HG02840 (cell line): ENCODE data around the gene CDKN1C.

Experiments used
- ATAC-seq: cut with Tn5 transposase; IDR thresholded peaks from one replicate; pipeline ENCODE4 v1.9.1; 2021; ENCODE audit warnings: mild to moderate bottlenecking, moderate library complexity, moderate number of reproducible peaks; ENCODE audit not compliant: unreplicated experiment, low FRiP score

Gene CDKN1C

DNA sequence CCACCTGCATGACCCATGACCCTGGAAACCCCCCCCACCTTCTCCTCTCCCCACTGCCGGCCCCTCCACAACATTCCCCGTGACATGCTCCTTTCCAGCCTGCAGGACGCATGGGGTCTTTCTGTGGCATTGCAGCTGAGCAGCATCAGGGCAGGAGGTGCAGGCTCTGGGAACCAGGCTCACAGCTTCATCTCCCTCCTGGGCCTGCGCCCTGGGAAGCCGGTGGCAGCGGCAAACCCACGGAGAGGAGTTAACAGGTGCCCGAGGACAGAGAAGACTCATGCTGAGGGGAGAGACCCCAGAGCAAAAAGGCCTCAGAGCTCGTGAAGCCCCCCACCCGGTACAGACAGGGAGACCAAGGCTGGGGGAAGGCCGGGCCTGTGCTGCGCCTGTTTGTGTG lies 32.2 kb downstream of the CDKN1C start:
- no peak for ATAC-seq

DNA sequence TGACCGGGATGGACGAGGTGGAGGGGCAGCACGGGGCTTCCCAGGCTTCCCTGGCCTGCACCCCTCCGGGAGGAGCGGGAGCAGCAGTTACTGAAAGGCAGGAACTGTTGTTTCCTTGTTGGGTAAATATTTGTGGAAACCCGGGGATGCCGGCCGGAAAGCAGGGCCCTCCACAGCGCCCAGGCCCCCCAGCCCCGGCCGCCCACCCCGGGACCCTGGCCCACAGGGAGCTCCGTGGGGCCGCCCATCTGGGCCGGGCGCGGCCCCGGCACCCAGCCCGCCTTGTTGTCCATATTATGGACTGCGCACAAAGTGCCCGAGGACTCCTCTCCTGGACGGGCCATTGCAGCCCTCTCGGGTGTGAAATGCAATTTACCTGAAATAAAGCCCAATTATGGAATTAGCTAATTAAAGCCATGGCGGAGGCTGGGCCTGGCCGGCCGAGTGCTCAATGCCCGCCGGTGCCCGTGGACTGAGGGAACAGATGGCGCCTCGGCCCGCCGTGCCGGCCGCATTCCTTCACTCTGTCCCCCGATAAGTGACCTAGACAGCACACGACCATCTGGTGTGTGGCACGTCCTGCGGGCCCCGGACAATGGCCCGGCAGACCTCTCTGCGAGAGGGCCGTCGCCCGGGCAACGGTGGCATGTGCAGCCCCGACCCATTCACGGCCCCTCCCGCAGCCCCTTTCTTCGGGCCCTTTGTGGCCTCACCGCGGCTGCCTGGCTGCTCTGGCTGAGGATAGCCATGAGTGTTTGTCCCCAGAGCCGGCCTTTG lies 35.4 kb downstream of the CDKN1C start:
- ATAC-seq: no peak

DNA sequence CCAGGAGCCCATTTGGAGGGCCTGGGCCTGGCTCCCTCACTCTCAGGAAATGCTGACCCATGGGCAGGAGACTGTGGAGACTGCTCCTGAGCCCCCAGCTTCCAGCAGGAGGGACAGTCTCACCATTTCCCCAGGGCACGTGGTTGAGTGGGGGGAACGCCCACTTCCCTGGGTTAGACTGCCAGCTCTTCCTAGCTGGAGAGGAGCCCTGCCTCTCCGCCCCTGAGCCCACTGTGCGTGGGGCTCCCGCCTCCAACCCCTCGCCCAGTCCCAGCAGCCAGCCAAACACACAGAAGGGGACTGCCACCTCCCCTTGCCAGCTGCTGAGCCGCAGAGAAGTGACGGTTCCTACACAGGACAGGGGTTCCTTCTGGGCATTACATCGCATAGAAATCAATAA lies 37.1 kb downstream of the CDKN1C start:
- no peak for ATAC-seq

DNA sequence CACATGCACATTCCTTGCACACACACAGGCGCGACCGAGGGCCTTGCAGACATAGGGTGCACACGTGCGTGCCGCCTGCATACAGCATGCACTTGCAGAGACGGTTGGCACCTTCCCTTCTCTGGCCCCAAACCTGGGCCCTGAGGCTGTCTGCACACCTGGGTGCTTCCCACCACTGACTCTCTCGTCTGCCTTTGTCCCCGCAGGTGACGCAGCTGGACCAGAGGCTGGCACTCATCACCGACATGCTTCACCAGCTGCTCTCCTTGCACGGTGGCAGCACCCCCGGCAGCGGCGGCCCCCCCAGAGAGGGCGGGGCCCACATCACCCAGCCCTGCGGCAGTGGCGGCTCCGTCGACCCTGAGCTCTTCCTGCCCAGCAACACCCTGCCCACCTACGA lies 38.0 kb downstream of the CDKN1C start:
- ATAC-seq: no peak

DNA sequence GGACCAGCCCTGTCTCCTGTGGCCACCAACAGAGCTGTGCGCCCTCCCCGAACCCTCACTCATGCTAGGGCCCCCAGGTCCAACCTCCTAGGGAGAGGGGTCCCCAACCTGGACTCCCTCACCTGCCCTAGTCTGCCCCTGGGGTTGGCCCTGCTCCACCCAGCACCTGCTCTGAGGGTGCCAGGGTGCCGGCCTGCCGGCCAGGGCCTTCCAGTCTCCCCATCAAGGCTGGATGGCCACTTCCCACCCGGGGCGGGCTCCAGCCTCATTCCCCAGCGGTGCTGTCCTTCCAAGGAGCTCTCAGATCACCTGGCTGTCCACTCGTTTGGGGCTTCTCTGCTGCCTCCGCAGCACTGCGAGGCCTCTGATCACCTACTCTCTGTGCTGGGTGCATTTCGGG lies 39.1 kb downstream of the CDKN1C start:
- ATAC-seq: no peak

GRCh38 chr11:2846056-2846455 lies 39.5 kb downstream of the CDKN1C start:
- ATAC-seq: no peak

DNA sequence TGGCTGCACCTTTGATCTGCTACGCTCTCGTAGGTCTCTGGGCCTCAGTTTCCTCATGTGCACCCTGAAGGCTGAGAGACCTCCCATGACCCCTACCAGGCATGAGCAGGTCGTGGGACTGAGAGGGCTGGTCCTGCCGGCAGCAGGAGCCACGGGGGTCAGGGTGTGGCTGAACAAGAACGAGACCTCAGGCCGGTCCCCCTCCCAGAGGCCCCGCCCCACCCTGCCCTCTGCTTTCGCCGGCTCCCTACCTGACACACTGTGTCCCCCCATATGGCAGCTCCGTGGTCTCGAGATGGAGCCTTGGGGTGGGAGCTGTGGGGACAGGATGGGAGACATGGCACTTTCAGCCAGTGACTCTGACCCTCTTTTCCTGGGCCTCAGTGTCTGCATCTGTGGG lies 40.6 kb downstream of the CDKN1C start:
- no peak for ATAC-seq

DNA sequence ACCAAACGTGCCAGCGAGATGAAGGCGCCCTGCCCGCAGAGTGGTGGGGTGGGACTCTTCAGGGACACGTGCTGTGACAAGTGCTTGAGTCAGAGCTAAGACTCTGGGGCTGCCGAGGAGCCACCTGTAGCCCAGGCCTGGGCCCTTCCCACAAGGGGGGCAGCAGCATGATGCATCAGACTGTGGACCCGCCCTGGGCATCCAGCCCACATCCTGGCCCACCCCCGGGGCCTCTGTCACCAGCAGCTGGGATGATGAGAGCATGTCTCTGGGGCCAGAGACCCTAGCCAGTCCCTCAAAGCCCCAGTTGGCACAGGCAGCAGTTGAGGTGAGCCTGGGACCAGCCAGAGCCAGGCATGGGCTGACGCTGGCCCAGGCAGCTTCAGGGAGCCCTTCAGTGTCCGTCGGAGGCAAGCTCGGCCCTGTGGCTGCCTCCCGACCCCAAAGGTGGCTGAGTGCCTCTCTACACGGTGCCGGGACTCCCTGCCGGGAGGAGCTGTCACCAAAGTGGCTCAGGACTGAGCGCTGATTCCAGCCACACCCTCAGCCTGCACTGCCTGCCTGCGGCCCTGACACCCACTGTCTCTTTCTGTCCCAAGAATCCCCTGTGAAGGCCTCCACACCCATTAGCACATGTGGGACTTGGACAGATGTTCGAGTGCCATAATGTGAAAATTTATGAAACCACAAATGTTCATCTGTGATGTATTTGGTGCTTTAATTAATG lies 41.3 kb downstream of the CDKN1C start:
- ATAC-seq: no peak

DNA sequence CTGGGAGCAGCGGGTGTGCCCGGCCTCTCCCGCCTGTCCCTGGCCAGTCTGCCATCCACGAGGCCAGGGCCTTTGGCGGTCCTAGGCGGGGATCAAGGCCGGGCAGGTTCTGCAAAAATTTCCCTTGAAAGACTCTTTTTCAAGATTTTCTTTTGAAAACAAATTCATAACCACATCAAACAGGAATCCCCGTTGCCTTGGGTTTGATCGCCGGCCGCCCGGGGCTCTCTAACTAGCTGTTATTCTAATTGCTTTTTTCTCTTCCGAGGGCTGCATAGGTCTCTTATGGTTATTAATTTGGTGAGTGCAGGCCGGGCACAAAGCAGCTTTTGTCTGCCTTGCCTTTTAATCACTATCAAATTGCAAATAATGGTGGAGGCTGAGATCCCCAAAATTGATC lies 42.0 kb downstream of the CDKN1C start:
- no peak for ATAC-seq

- ATAC-seq: no peak
Observed at GRCh38 chr11:2842876-2843275, 42.7 kb downstream of the CDKN1C start.

DNA sequence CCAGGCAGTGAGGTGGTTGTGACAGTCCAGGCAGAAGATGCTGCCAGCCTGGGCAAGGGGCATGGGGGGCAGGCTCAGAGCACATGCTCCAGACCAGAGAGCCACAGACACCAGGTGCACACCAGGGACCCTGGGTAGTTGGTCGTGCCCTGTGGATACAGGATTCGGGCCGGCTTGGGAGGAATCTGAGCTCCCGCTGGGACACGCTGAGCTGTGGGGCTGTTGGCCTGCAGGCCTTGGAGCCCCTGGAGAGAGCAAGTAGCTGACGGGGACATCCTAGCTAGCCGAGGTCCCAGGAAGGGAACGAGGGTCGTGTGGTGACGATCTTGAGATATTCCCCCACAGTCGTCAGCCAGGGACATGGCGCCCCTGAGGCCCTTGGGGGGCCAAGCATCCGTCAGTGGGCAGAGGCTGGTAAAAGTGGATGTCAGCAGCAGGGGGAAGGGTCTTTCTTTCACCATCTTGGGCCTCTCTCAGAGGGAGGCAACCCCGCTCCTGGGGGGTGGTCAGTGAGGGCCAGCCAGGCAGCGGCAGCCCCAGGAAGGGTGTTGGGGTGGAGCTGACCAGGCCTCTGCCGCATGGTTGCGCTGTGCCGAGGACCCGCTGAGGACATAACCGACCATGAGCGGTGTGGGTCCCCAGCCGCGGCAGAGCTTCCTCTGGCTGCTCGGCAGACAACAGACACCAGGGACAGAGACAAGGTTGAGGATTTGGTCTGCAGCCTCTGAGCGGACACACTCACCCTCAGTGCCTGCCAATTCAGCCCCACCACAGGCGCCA lies 44.0 kb downstream of the CDKN1C start:
- ATAC-seq: no peak

DNA sequence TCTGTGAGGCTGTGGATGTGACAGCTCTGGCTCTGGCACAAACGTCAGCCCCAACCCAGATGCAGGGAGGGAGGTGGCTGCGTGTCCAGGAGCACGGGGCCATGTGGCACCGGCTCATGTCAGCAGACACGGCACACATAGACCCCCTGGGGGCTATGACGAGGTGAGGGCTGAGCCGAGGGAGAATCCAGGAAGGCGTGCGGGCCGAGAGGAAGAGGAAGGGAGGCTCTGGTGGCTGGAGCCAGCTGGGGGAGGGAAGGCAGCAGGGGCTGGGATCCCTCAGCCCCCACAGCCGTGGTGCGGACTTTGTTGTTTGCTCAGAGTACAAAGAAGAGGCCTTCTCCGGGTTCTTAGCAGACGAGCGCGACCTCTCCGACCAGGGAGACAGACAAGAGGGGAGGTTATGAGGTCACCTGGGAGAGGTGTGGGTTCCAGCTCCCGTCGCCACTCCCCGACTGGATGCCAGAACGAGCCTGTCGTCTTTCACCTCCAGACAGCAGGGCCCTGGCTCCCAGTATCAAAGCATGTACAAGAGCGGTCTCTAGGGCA lies 46.1 kb downstream of the CDKN1C start:
- ATAC-seq: no peak

DNA sequence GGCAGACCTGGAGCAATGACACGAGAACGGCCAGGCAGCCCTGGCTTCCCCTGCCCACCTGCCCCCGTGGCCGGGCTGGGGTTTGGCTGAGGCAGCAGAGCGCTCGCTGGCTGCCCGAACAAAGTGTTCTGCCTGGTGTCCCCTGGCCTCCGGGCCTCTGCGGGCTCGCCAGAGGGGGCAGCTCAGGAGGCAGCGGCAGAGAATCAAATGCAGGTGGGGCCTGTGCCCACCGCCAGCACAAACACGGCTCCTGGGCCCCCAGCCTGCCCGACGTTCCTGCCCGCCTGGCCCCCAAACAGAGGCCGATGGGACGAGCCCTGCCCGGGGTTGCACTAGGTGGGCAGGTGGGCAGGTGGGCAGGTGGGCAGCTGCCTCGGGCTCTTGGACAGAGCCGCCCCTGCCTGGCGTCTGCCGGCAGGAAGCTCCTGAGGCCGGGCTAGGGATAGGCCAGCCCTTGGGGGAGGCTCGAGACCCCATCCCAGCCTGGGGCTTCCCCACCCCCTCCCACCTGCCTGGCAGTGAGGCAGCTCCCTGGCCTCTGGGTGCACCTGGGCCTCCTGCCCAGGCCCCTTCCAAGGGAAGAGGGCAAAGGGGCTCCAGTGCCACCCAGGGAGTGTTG lies 46.8 kb downstream of the CDKN1C start:
- ATAC-seq: no peak

GRCh38 chr11:2838091-2838490 lies 47.5 kb downstream of the CDKN1C start:
- no peak for ATAC-seq

DNA sequence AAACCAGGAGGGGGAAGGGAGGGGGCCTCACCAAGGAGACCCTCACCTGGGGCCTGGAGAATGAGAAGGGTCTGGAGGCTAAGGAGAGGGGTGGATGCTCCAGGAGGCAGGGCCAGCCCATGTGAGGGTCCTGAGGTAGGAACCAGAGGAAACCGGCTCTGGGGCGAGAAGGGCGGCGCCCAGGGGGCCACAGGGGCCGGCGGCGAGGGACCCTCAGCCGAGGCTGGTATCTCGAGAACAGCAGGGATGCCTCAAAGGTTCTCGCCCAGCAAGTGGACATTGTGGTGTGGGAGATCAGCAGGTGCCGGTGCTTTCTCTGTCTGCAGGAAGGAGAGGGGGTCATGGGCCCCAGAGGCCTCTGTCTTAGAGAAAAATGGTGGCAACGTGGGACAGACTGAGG lies 47.9 kb downstream of the CDKN1C start:
- no peak for ATAC-seq

GRCh38 chr11:2837096-2837601 lies 48.4 kb downstream of the CDKN1C start:
- ATAC-seq: no peak

DNA sequence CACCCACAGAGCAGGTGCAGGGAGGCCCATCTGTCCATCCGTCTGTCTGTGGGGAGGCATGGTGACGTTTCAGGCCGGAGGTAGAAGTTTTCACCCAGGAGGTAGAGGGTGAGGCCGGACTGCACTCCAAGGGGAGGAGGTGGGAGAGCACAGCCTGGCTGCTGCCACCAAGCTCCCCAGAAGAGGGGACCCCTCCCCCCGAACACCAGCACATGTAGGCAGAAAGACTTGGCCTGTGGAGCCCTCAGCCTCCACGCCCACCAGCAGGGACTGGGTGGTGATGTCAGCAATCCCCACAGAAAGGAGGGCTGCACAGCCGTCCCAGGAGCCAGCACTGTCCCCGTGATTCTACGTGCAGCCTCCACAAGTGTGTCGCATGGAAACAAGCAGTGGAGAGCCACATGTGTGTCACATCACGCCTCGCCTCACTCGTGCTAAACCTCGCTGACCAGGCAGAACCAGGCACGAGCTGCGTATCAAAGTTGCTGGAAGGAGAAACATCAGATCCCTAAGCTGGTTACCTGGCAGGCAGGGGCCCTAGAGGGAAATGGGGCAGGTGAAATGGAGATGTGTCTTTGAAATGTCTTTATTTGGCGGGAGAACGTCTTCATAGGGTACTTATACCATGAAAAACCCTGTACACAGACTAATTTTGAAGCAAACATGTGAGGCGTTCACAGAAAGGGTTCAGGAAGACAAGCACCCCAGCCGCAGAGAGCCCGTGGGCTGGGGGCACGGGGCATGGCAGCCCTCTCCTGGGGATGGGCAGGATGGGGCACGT lies 49.1 kb downstream of the CDKN1C start:
- no peak for ATAC-seq

DNA sequence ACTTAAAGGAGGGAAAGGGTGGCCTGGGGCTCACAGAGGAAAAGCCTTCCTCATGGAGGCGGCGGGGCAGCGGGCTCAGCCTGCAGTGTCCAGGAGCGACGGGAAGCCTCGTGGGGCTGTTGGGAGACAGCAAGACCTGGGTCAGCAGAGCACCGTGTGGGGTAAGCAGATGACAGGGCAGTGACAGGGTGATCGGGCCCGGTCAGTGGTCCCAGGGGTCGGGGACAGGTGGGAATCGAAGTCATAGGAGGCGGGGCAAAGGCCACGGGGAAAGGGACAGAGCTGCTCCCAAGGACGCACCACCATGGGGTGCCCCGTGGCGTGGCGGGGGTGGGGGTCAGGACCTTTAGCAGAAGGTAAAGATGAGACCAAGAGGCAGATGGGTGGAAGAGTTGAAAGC lies 49.8 kb downstream of the CDKN1C start:
- ATAC-seq: no peak

DNA sequence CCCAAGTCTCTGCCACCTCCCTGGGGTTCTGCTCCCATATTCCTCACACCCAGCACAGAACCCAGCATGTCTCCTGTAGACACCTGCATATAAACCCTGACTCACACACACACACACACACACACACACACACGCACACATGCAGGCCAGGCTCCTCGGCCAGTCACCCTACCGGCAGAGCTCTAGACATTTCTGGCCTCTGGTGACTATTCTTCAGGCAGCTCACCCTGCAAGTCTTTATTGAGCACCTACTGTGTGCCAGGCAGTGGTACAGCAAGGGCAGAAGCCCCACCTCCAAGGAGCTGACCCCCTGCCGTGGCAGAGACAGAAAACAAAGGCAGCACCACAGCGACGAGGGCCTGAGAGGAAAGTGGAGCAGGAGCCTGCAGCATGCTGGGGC lies 50.3 kb downstream of the CDKN1C start:
- no peak for ATAC-seq
